Measurements from ENCODE around the gene PUSL1.

DNA sequence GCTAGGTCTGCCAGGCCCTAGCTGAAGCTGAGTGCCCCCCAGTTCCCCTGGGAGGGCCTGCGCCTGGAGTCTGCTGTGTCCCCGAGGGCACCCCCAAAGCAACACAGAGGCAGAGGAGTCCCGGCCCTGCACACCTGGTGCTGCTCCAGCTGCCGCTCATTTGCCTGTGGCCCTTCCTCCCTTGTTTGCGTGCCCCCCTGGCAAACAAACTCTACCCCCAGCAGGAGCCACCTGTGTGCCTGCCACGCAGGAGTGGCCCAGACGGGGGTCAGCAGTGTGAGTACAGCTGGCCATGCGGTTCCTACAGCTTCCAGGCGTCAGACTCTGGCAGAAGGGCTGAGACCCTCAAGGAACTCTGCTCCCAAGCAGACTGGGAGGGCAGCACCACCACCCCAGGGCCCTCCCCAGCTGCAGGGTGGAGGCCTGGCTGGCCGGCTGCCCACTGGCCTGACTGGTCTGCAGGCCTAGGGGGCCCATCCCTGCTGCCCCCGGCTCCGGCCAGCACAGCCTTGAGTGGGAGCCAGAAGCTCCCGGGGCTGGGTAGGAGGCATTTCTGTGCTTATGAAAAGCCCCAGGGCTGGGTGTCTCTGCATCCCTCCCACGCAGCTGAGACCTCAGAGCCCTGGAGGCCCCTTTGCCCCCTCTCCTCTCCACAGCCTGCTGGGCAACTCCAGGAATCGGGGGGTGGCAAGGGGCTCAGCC is 22.1 kb downstream of the PUSL1 start:
- TF ChIP-seq EZH2 (IDR thresholded peaks at IDR 0.05; ENCODE audit: borderline replicate concordance, insufficient read depth, low read depth, low read length, poor library complexity, severe bottlenecking), result no peak
- TF ChIP-seq, protein P1, sequence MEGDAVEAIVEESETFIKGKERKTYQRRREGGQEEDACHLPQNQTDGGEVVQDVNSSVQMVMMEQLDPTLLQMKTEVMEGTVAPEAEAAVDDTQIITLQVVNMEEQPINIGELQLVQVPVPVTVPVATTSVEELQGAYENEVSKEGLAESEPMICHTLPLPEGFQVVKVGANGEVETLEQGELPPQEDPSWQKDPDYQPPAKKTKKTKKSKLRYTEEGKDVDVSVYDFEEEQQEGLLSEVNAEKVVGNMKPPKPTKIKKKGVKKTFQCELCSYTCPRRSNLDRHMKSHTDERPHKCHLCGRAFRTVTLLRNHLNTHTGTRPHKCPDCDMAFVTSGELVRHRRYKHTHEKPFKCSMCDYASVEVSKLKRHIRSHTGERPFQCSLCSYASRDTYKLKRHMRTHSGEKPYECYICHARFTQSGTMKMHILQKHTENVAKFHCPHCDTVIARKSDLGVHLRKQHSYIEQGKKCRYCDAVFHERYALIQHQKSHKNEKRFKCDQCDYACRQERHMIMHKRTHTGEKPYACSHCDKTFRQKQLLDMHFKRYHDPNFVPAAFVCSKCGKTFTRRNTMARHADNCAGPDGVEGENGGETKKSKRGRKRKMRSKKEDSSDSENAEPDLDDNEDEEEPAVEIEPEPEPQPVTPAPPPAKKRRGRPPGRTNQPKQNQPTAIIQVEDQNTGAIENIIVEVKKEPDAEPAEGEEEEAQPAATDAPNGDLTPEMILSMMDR (IDR thresholded peaks at IDR 0.05), result no peak

All from B cell (primary cell).